Breast epithelium (tissue), 3 donors: ENCODE data around the gene FICD.

Experiments used
- POLR2A ChIP-seq: fragments of 450-650 bp; IDR thresholded peaks from one replicate; pipeline ENCODE4 v1.6.1; 2016; ENCODE audit warnings: antibody characterized with exemption, mild to moderate bottlenecking, moderate library complexity
- TF ChIP-seq, protein P1 (sequence below), 3 donors: fragments of 450-650 bp; IDR thresholded peaks; one replicate each; pipeline ENCODE4 v1.5.1; 2016 to 2017; ENCODE audit warnings: antibody characterized with exemption in 3 of 3, mild to moderate bottlenecking in 3 of 3, moderate library complexity in 3 of 3

DNA sequence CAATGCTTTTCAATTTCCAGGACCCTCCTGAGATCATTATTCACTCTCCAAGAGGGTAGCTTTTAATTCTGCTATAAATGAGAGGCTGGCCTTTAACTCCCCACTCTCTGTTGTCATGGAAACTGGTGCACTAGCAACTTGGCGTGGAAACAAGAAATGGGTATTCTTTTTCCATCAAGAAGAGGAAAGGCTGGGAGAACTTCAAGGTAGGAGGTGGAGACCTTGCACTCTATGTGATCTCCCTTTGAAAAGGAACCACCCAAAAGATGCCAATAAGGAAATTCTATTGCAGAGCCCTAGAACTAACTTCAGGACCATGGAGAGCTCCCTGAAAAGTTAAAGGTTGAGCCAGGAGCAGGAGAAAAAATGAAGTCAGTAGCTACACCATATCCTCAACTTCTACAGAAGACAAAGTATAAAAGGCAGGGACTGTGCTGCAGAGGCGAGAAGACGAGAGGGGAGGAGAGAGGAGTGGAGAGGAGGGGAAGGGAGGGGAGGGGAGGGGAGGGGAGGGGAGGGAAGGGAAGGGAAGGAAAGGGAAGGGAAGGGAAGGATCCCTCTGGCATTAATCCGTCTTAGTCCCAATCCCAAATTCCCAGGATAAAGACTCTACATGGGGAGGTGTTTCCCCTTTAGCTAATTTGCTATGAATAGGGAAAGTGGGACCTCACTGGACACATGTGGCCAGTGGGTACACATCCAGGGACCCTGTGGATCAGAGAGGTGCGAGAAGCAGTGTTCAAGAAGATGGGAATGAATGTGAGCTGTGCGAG, 46.7 kb upstream of the FICD start:
- TF ChIP-seq, protein P1, sequence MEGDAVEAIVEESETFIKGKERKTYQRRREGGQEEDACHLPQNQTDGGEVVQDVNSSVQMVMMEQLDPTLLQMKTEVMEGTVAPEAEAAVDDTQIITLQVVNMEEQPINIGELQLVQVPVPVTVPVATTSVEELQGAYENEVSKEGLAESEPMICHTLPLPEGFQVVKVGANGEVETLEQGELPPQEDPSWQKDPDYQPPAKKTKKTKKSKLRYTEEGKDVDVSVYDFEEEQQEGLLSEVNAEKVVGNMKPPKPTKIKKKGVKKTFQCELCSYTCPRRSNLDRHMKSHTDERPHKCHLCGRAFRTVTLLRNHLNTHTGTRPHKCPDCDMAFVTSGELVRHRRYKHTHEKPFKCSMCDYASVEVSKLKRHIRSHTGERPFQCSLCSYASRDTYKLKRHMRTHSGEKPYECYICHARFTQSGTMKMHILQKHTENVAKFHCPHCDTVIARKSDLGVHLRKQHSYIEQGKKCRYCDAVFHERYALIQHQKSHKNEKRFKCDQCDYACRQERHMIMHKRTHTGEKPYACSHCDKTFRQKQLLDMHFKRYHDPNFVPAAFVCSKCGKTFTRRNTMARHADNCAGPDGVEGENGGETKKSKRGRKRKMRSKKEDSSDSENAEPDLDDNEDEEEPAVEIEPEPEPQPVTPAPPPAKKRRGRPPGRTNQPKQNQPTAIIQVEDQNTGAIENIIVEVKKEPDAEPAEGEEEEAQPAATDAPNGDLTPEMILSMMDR (IDR thresholded peaks at IDR 0.05): no peak
- TF ChIP-seq POLR2A: no peak
